Midbrain (tissue), 1 donor: ENCODE results near the gene SH2B2.

Experiments
- DNase-seq: peaks from one replicate; lab custom pipeline; 2025; lab: John Stamatoyannopoulos, UW

The SH2B2 gene

DNA sequence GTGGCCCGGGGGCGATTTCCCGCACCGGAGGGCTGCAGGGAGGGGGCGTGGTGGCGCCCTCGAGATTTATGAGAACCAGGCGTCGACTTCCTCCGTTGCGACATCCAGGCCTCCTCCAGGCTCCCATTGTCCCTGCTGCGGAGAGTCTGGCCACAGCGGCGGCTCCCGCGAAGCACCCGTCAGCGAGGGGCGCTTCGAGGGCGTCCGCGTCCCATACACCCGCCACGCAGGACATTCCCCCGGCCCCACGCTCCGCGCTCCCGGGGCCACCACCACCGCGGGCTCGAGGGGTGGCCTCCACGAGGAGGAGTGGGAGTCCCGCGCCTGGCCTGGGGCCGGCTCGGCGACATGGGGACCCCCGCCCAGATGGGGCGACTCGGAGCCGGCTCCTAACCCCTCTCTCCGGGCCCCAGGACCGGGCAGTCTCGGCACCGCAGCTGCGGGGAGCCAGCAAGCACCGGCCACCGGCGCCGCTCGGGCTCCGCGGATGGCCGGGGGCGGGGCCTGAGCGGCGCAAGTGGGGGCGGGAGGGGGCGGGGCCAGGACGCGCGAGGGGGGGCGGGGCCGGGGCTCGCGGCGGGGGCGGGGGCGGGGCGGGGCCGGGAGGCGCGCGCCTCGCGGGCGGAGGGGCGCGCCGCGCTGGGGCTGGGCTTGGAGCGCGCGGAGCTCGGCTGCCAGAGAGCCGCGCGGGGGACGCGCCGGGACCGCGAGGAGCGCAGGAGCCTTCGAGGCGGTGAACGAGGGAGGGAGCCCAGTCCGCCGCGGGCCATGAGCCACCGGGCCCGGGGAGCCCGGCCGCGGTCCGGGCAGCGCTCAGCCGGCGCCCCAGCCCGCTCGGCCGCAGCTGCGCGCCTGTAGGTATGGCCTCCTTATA, at the start of gene SH2B2:
TSS of gene SH2B2 (plus strand) at position 632 of the 874 bp plus-strand sequence. CDS start 13,683 bp downstream, outside the sequence.
- DNase-seq: peak; percentile 69

DNA sequence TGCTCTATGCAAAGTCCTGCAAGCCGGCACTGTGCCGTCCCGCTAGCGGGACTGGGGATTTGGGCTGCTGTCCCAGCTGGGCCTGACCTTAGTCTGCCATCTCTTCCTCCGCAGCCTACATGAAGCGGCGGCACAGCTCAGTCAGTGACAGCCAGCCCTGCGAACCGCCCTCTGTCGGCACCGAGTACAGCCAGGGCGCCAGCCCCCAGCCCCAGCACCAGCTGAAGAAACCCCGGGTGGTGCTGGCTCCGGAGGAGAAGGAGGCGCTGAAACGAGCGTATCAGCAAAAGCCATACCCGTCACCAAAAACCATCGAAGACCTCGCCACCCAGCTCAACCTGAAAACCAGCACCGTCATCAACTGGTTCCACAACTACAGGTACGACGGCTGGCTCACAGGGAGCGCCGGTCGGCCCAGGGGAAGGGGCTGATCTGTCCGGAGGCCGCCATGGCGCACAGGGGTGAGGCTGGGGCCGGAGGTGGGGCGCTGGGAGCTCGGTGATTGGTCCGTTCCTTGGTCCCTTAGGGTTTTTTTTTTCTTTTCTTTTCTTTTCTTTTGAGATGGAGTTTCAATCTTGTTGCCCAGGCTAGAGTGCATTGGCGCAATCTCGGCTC, 47.4 kb upstream of the SH2B2 start:
- no peak for DNase-seq

DNA sequence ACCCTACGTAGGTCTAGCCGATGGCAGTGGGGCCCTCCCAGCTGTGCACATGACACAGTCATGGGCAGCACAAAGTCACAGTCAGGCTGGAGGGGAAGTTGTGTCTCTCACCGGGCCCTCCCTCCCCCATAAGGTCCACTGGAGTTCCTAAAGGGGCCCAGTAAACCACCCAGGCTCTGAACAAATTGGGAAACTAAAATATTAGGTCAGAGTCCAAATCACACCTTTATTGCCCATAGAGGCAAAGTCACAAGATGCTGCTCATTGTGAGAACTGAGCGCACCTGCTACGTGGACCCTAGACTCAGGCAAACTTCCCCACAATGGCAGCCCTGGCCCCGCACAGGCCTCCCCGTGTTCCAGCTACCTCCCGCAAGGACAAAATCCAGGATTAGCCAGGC, 45.2 kb upstream of the SH2B2 start:
- DNase-seq: no peak

DNA sequence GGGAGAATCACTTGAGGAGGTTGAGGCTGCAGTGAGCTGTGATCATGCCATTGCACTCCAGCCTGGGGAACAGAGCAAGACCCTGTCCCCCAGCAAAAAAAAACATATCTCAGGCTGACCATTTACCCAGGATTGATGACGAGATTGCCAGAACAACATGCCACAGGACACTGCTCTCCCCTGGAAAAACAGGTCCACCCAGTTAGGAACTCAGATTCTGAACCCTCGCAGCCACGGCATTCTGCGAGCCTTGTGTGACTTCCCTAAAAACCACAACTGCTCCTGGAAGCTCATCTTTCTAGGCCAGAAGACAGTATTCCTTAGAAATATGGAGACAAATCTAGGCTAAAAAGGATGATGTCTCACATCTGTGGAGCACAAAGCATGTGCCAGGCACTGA, 42.1 kb upstream of the SH2B2 start:
- no peak for DNase-seq

DNA sequence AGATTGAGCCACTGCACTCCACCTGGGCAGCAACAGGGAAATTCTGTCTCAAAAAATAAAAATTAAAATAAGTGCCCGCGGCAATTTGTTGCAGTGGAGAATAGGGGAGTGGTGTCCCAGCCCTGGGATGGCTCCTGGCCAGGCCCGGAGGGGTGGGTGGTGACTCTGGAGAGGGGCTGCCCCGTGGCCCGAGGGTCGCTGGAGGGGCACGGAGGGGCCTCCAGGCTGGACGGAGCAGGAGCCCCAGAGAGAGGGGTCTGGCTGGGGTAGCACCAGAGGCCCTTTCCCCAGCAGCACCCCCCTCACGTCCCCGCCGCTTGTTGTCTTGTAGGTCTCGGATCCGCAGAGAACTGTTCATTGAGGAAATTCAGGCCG, 38.6 kb upstream of the SH2B2 start:
- no peak for DNase-seq

DNA sequence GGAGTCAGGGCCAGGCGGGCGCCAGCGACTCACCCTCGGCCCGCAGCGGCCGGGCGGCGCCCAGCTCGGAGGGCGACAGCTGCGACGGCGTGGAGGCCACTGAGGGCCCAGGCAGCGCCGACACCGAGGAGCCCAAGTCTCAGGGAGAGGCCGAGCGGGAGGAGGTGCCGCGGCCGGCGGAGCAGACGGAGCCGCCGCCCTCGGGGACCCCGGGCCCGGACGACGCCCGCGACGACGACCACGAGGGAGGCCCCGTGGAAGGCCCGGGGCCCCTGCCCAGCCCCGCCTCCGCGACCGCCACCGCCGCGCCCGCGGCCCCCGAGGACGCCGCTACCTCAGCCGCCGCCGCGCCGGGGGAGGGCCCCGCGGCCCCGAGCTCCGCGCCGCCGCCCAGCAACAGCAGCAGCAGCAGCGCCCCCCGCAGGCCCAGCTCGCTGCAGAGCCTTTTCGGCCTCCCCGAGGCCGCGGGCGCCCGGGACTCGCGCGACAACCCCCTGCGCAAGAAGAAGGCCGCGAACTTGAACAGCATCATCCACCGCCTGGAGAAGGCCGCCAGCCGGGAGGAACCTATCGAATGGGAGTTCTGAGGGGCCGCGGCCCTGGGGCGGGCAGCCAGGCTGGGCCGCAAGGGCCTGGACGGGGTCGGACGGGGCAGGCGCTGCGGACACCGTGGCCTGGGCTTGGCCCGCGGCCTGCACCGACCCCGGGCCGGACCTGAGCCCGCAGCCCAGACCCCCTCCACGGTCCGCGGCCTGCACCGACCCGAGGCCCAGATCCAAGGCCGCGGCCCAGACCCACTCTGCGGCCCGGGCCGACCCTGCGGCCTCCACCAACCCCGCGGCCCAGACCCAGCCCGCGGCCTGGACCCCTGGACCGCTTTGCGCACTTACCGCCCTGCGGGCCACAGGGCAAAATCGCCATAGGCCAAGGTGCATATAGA, 37.9 kb upstream of the SH2B2 start:
- DNase-seq: no peak

DNA sequence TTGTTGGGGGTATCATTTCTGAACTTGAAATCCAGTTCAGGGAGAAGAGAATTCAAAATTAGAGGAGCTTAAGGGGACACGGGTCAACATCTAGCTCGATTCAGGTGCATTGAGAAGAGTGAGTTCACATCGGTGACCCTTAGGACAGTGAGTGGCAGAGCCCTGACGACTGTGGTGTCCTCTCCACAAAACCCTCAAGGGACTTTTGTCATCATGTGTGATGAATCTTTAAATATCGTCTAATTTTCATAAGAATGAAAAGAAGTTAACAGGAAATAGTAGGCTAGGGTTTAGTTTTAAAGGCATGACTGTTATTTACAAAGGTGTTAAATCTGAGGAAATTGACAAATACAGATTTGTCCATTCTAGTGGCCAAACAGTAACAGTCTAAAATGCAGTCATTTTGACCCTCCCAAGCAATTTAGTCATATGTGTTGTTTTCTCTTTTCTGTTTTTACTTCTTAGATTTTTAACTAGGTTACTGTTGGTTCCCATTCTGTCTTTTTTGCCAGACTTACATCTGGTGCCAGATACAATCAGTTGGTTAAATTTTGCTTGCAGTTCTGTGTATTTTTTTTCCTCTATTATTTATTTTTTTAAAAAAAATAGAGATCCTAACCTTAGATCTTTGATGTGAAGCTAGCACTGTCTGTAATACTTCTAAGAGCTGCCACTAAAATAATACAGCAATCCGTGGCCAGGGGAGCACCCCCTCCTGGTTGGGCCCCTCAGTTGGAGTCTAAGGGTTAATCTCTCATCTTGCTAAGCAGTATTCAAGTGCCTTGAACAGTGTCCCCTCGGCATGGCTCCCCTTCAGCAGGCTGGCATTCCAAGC, 34.9 kb upstream of the SH2B2 start:
- DNase-seq: no peak

DNA sequence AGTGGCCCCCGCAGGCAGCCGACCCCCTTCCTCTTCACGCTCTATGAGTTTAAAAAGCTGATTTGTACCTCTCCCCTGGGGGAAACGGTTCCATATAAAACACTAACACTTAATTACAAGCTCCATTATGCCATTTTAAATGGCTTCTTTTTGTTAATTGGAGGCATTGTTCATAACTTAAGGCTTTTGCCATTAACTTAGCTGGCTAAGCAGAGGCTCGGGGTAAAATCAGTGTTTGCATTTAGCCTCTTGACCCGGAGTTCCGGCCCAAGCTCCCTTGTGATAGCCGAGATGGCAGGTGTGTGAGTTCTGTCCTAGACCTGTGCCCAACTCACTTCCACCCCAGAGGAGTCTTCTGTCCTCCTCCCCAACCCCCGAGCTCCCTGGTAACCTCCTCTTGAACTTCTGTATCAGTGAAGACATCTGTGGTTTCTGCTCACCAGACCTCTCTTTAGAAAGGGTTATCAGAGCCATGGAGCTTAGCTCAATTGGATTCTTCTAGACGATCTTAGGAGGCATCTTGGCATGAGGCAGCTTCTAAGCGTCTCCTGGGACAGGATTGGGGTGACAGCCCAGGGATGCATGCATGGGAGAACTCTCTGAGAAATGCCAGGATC, 34.2 kb upstream of the SH2B2 start:
- DNase-seq: no peak

DNA sequence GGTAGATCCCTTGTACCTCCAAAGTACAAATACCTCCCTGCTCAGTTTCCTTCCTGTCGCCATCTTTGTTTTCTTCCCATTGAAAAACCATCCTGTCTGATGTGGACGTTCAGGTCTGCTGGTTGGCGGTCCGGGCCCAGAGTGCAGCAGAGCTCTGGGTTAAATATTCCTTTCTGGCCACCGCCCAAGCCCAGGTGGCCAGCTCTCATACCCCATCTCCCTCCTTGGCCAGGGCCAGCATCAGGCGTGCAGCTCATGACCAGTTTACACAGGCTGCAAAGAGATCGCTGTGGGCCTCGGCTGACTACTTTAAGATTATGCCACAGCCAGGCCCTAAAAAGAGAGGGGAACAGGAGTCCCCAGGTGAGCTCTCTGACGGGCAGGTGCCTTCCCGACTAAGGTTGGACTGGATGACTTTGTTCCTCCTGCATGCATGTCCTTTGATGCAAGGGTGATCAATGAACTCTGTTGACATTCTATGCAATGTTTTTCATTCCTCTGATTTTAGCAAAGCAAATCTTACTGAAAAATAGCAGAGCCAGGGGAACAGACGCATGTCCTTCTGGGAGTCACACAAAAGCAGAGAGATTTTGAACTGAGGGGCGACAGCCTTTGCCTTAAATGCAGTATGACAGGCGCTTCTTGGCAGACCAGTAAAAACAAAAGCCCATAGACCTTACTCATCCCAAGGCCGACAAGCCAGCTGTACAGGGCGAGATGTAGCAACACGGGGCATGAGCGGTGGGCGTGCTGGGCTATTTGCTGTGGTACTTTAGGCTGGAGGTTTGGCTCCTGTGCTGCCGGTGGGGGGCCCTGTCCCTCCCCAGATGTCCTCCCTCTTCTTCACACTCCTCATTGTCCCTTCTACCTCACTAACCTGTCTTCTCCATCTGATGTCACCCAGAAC, 33.3 kb upstream of the SH2B2 start:
- DNase-seq: no peak

DNA sequence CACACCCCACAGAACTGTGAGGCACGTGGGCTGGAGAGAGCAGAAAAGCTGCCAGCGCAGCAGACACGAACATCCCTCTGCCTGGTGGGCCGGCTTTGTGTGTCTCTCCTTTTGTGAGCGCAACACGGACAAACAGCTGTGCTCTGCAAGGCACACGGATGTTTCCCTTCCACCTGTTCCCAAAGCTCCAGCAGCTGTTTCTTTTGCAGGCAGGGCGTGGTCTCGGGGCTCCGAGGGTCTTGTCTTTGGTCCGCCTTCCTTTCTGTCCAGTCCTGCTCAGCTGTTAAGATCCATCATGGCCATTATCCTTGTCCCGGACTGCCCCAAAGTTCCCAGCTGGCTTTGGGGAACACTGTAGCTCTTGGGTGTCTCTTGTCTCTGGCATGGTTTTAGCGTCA, 32.7 kb upstream of the SH2B2 start:
- no peak for DNase-seq

DNA sequence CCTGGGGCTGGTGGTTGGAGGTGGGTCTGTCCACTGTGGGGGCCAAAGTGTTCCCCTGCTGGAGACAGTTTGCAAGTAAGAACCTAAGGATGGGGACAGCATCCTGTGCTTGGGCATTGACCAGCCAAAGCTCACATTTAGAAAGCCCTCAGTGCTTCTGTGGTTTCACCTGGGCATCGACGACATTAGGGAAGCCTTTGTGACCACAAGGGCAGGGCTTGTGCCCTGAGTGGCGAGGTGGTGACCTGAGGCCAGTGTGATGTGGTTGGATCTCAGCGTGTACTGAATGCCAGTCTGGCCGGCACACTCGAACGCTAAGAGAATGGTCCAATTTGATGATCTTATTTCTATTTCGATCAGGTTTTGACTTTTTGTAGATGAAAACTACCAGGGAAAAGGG, 32.1 kb upstream of the SH2B2 start:
- DNase-seq: no peak

DNA sequence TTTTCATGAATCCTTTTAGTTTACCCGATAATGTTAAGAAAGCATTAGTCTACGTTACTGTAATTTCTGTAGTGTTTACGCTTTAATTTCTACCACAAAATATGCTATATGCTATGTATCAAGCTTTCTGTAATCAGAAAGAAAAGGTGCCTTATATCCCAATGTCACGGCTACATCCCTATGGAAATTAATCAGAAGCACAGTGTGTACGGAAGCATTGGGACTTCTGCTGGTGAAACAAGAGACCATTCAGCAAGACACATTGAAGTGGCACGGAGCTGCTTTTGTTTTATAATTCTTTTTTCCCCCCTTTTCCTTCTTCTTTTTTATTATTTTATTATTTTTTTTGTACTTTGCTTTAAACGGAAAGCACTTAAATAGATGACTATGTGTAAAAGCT, 31.2 kb upstream of the SH2B2 start:
- DNase-seq: no peak

DNA sequence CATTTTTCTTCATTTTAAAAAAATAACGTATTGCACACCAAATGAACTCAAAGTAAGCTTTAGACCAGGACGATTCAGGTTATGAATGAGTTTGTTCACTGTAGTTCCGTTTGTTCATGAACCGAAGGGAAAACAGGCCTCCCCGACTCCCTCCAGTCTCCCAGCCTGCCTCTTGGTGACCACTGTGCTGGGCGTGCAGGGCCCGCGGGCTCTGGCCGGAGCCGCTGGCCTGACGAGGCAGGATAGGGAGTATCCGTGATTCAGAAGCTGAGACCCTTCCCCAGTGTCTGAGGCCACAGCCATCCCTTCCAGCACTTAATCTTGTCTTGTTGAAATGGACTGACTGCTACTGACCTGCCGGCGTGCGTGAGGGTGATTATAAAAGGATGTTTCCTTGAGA, 30.8 kb upstream of the SH2B2 start:
- DNase-seq: no peak

DNA sequence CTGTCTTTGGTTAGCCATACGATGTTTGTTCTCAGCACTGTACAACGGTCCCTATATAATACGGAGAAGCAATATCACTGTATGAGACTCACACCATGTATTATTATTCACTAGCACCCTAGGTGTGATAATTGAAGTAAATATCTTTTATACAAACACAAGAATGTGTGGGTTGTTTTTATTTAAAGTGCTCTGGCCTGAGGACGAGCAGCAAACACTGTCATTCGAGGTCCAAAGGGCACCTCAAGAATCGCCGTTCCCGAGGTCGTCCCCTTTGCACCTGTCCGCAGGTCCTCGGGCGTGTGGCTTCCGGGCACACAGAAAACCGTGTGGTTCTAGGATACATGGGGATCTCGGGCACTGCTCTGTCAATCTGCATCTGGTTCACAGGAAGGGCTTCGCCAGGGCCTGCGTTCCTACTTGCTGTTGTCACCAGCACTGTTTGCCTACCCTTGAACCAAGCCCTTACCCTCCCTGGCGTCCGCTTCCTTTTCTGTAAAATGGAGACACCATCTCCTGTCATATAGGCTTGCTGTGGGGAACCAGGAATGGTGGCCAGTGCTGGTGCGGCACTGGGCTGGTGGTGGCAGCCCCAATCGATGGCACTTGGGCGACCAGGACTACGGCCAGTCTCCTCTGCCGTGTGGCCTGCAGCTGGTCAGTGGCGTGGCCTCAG, 28.5 kb upstream of the SH2B2 start:
- no peak for DNase-seq

DNA sequence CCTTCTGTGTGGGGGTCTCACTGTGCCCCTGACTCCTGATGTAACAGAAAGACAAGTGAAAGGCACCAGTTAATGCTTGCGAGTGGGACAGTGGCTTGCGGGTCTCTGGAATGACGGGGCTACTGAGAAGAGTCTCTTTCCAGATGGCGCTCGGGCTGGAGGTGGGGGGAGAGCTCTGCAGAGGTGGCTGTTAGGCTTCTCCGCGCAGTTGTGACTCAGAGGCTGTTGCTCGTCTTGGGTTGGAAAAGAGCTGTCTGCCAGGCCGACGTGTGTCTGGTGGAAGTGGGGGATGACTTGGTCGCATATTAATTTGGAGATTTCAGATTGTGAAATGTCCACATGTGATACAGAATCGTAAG, 27.9 kb upstream of the SH2B2 start:
- DNase-seq: no peak

DNA sequence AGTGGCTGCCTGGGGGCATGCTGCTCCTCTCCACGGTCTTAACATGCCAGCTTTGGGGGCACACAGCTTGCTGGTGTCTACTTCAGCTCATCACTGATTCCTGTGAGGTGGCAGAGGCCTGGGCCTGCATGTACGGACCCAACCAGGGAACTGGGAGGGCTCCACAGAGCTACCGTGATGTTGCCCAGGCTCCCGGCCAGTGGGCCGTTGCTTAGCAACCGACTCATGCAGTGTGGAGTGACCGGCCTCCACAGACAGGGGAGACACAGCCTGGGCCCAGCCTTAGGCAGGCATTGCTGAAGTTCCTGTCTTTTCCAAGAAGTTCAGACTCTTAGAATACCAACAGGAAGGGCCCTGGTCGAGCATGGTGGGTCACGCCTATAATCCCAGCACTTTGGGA, 25.8 kb upstream of the SH2B2 start:
- DNase-seq: peak; percentile 55

DNA sequence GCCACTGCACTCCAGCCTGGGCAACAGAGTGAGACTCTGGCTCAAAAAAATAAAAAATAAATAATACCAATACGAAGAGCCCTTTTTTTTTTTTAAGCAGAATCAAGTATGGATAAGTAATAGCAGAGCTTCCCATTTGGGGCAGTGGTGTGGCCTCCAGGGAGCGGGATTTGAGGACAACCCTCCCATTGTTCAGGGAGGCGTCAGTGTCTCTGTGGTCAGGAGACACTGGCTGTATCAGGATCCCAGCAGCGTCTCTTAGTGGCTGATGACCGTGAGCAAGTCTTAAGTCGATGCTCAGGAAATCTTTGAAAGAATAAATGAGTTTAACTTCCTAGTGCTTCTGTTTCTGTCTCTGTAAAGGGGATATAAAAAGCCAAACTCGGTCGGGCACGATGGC, 25.2 kb upstream of the SH2B2 start:
- DNase-seq: peak; percentile 14

DNA sequence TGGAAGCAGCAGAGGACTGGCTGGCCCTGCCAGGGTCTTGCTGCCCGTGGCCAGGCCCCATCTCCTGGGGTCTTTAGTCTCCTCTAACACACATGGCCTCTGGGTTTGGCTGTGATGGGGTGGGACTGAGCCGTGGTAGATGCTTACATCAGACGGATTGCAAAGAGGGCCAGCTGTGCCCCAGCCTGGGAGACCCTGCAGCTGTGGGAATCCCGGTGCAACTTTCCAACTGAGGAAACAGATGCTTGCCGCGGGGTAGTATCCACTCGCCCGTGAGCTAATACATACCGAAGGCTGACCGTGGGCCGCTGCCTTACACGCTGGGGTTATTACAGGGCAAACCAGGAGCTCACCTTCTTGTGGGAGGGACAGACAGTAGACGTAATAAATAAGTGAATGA, 24.1 kb upstream of the SH2B2 start:
- DNase-seq: no peak

DNA sequence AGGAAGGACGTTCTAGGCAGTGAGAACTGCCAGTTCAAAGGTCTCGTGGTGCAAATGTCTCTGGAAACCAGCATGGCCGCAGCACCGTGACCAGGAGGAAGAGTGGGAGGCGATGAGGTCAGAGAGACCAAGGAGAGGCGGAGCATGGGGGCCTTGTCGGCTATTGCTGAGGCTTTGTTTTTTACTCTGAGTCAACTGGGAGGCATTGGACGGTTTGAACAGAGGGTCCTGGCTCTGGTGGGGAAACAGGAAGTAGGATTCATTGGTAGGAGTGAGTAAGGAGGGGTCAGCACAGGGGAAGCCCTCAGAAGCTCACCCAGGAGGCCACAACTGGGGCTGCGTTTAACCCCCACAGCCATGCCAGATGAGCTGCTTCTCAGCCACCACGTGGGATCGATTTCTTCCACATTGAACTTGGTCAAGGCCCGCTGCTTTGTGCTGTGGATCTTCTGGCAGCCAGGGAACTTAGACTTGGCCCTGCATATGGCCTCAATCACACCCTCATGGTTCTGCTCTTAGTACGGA, 22.2 kb upstream of the SH2B2 start:
- DNase-seq: no peak
